ENCODE data around the gene THAP9. TPM values are rescaled to one million over a fixed set of nuclear protein-coding genes. Genes with fewer than 3 reads are reported as not detected.

THAP9 gene
- polyA plus RNA-seq, 1 donor from 2014 or later, result 11.7 TPM

DNA sequence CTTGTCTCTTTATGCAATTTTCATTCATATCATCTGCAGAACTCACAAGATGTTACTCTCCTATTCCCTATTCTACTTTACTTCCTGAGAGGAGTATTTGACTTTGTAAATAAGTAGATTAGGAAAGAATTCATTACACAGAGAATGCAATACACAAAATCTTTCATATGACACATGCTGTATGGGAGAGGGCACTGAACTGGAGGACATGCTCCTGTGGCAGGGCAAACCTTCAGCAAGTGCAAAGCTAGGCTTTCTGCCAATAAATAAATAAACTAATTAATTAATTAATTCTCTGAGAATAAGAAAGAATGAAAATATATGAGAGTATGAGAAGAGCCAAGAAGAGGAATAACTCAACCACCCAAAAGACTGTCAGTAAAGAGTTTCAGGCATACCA lies 33.9 kb downstream of the THAP9 start:
- TF ChIP-seq RAD21 (conservative IDR thresholded peaks at IDR 0.05) (no peak), MXI1 (conservative IDR thresholded peaks at IDR 0.05; ENCODE audit: poor library complexity, severe bottlenecking) (no peak), EZH2 (IDR thresholded peaks at IDR 0.05; ENCODE audit: borderline replicate concordance, insufficient read depth, low read length, poor library complexity, severe bottlenecking) (no peak)
- Histone ChIP-seq H3K4me3 (ENCODE audit: low read length) (no peak overlapping the region), H3K4me2 (ENCODE audit: low read length) (no peak overlapping the region), H3K9ac (ENCODE audit: low read length) (no peak overlapping the region), H3K9me2 (ENCODE audit: insufficient read depth, low read length) (no peaks in the 10 kb centered on the region), H3F3A (ENCODE audit: insufficient read depth, low read length, poor library complexity, severe bottlenecking) (no peaks in the 10 kb centered on the region), H3K36me3 (ENCODE audit: insufficient read depth, low read length) (peaks cover 13% of the 10 kb centered on the region), H2AFZ (ENCODE audit: low read depth, low read length) (no peak overlapping the region), H4K20me1 (ENCODE audit: insufficient read depth) (no peaks in the 10 kb centered on the region), H3K27ac (ENCODE audit: low read length) (no peak overlapping the region), H3K9me3 (ENCODE audit: low read length) (no peaks in the 10 kb centered on the region), H3K27me3 (ENCODE audit: insufficient read depth, low read depth, low read length) (no peaks in the 10 kb centered on the region), H3K79me2 (replicated peaks; ENCODE audit: insufficient read depth, low read length) (no peaks in the 10 kb centered on the region)

DNA sequence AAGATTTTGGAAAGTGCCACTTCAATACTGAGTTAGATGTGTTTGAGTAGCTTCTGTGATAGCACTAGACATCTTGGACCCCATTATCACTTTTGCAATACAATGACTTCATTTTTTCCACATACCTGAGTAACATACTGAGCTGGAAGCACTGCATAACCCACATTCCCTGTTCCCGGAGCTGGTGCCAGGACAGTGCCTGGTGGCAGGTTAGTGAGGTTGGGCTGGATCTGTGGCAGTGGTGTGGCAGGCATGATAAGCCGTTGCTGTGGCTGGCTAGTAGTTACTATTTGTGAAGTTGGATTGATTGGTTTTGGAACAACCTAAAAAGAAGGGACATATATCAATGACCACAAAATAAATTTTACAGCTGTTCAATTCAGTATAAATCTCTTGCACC lies 38.9 kb downstream of the THAP9 start:
- H3K27ac ChIP-seq (ENCODE audit: low read length), result no peak overlapping the region
- no peaks in the 10 kb centered on the region for H3K79me2 ChIP-seq (replicated peaks; ENCODE audit: insufficient read depth, low read length)
- no peak overlapping the region for H3K9ac ChIP-seq (ENCODE audit: low read length)
- no peaks in the 10 kb centered on the region for H3K9me3 ChIP-seq (ENCODE audit: low read length)
- peaks cover 14% of the 10 kb centered on the region for H3K36me3 ChIP-seq (ENCODE audit: insufficient read depth, low read length)
- H3K27me3 ChIP-seq (ENCODE audit: insufficient read depth, low read depth, low read length), result no peaks in the 10 kb centered on the region
- H3F3A ChIP-seq (ENCODE audit: insufficient read depth, low read length, poor library complexity, severe bottlenecking), result no peaks in the 10 kb centered on the region
- TF ChIP-seq, protein P1, sequence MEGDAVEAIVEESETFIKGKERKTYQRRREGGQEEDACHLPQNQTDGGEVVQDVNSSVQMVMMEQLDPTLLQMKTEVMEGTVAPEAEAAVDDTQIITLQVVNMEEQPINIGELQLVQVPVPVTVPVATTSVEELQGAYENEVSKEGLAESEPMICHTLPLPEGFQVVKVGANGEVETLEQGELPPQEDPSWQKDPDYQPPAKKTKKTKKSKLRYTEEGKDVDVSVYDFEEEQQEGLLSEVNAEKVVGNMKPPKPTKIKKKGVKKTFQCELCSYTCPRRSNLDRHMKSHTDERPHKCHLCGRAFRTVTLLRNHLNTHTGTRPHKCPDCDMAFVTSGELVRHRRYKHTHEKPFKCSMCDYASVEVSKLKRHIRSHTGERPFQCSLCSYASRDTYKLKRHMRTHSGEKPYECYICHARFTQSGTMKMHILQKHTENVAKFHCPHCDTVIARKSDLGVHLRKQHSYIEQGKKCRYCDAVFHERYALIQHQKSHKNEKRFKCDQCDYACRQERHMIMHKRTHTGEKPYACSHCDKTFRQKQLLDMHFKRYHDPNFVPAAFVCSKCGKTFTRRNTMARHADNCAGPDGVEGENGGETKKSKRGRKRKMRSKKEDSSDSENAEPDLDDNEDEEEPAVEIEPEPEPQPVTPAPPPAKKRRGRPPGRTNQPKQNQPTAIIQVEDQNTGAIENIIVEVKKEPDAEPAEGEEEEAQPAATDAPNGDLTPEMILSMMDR (IDR thresholded peaks at IDR 0.05; ENCODE audit: poor library complexity, severe bottlenecking), result no peak
- TF ChIP-seq EP300 (conservative IDR thresholded peaks at IDR 0.05; ENCODE audit: poor library complexity, severe bottlenecking), result no peak
- TF ChIP-seq RAD21 (conservative IDR thresholded peaks at IDR 0.05), result no peak
- no peak for TF ChIP-seq TAF1 (IDR thresholded peaks at IDR 0.05; ENCODE audit: low read depth)
- no peak for TF ChIP-seq SMC3 (conservative IDR thresholded peaks at IDR 0.05; ENCODE audit: poor library complexity)
- TF ChIP-seq POLR2AphosphoS5 (IDR thresholded peaks at IDR 0.05), result no peak
- TF ChIP-seq EZH2 (IDR thresholded peaks at IDR 0.05; ENCODE audit: borderline replicate concordance, insufficient read depth, low read length, poor library complexity, severe bottlenecking), result no peak
- TF ChIP-seq, protein P2, sequence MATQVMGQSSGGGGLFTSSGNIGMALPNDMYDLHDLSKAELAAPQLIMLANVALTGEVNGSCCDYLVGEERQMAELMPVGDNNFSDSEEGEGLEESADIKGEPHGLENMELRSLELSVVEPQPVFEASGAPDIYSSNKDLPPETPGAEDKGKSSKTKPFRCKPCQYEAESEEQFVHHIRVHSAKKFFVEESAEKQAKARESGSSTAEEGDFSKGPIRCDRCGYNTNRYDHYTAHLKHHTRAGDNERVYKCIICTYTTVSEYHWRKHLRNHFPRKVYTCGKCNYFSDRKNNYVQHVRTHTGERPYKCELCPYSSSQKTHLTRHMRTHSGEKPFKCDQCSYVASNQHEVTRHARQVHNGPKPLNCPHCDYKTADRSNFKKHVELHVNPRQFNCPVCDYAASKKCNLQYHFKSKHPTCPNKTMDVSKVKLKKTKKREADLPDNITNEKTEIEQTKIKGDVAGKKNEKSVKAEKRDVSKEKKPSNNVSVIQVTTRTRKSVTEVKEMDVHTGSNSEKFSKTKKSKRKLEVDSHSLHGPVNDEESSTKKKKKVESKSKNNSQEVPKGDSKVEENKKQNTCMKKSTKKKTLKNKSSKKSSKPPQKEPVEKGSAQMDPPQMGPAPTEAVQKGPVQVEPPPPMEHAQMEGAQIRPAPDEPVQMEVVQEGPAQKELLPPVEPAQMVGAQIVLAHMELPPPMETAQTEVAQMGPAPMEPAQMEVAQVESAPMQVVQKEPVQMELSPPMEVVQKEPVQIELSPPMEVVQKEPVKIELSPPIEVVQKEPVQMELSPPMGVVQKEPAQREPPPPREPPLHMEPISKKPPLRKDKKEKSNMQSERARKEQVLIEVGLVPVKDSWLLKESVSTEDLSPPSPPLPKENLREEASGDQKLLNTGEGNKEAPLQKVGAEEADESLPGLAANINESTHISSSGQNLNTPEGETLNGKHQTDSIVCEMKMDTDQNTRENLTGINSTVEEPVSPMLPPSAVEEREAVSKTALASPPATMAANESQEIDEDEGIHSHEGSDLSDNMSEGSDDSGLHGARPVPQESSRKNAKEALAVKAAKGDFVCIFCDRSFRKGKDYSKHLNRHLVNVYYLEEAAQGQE (IDR thresholded peaks at IDR 0.05; ENCODE audit: borderline replicate concordance), result no peak
- TF ChIP-seq MXI1 (conservative IDR thresholded peaks at IDR 0.05; ENCODE audit: poor library complexity, severe bottlenecking), result no peak
- no peak overlapping the region for H3K4me2 ChIP-seq (ENCODE audit: low read length)
- no peaks in the 10 kb centered on the region for H3K9me2 ChIP-seq (ENCODE audit: insufficient read depth, low read length)
- H4K20me1 ChIP-seq (ENCODE audit: insufficient read depth), result no peaks in the 10 kb centered on the region
- H2AFZ ChIP-seq (ENCODE audit: low read depth, low read length), result no peak overlapping the region
- H3K4me3 ChIP-seq (ENCODE audit: low read length), result no peak overlapping the region

DNA sequence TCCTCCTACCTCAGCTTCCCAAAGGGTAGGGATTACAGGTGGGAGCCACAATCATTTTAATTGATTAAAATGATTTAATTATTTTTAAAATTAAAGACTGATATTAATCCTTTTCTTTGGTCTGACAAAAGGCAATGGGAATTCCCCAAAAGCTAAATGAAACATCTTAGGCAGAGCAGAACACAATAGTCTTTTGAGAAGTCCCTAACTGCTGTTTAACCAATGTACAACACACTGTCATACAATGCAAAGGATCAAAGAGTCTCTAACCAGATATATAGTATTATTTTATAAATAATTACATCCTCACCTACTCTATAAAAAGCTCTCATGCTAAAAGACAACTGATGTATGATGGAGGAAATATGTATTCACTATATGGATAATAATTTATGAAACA lies 47.0 kb downstream of the THAP9 start:
- Histone ChIP-seq H3K4me2 (ENCODE audit: low read length) (no peak overlapping the region), H3K36me3 (ENCODE audit: insufficient read depth, low read length) (no peaks in the 10 kb centered on the region), H3K9me3 (ENCODE audit: low read length) (no peaks in the 10 kb centered on the region), H3K27ac (ENCODE audit: low read length) (no peak overlapping the region), H3K4me3 (ENCODE audit: low read length) (no peak overlapping the region), H3K27me3 (ENCODE audit: insufficient read depth, low read depth, low read length) (no peaks in the 10 kb centered on the region), H3K79me2 (replicated peaks; ENCODE audit: insufficient read depth, low read length) (no peaks in the 10 kb centered on the region), H3K9me2 (ENCODE audit: insufficient read depth, low read length) (no peaks in the 10 kb centered on the region), H3K9ac (ENCODE audit: low read length) (no peak overlapping the region), H2AFZ (ENCODE audit: low read depth, low read length) (no peak overlapping the region), H4K20me1 (ENCODE audit: insufficient read depth) (no peaks in the 10 kb centered on the region), H3F3A (ENCODE audit: insufficient read depth, low read length, poor library complexity, severe bottlenecking) (no peaks in the 10 kb centered on the region)
- TF ChIP-seq, protein P1 (IDR thresholded peaks at IDR 0.05; ENCODE audit: poor library complexity, severe bottlenecking), result no peak
- TF ChIP-seq RAD21 (conservative IDR thresholded peaks at IDR 0.05) (no peak), POLR2AphosphoS5 (IDR thresholded peaks at IDR 0.05) (no peak), SMC3 (conservative IDR thresholded peaks at IDR 0.05; ENCODE audit: poor library complexity) (no peak), EP300 (conservative IDR thresholded peaks at IDR 0.05; ENCODE audit: poor library complexity, severe bottlenecking) (no peak), EZH2 (IDR thresholded peaks at IDR 0.05; ENCODE audit: borderline replicate concordance, insufficient read depth, low read length, poor library complexity, severe bottlenecking) (no peak), MXI1 (conservative IDR thresholded peaks at IDR 0.05; ENCODE audit: poor library complexity, severe bottlenecking) (no peak), TAF1 (IDR thresholded peaks at IDR 0.05; ENCODE audit: low read depth) (no peak)
- TF ChIP-seq, protein P2 (IDR thresholded peaks at IDR 0.05; ENCODE audit: borderline replicate concordance), result no peak
